CD14-positive monocyte (primary cell): ENCODE measurements around the gene SRGAP1. TPM values are rescaled to one million over a fixed set of nuclear protein-coding genes. Genes with fewer than 3 reads are reported as not detected.

Experiments used
- DNase-seq, 3 donors: peaks; one replicate each; pipeline ENCODE4 v3.0.0-alpha.2; 2011 to 2022
- H2AFZ ChIP-seq: 2 replicates; pipeline ENCODE4 v1.6.0; 2012; ENCODE audit warnings: mild to moderate bottlenecking, low read depth, low read length, inconsistent platforms; ENCODE audit not compliant: insufficient read depth, poor library complexity, severe bottlenecking
- H3K27ac ChIP-seq, 2 donors: 1 replicate in 1 of 2; 2 replicates in 1 of 2; pipeline ENCODE4 v1.5.1; 2012 to 2013; ENCODE audit warnings: low read length in 2 of 2, control low read depth in 1 of 2, inconsistent platforms in 1 of 2, low read depth in 1 of 2, mild to moderate bottlenecking in 1 of 2
- H3K27me3 ChIP-seq, 2 donors: one replicate each; pipeline versions ENCODE4 v1.6.0 to v1.6.1; 2011 to 2013; ENCODE audit warnings: low read length in 2 of 2; ENCODE audit not compliant: control insufficient read depth in 2 of 2, insufficient read depth in 2 of 2
- H3K36me3 ChIP-seq, 2 donors: replicated peaks in 1 of 2; 1 replicate in 1 of 2; 2 replicates in 1 of 2; pipeline versions ENCODE4 v1.5.1 to v1.6.1; 2012 to 2013; ENCODE audit warnings: low read length in 2 of 2, control low read depth in 1 of 2, inconsistent platforms in 1 of 2, mild to moderate bottlenecking in 1 of 2; ENCODE audit not compliant: insufficient read depth in 2 of 2, control insufficient read depth in 1 of 2
- H3K4me1 ChIP-seq, 2 donors: 1 replicate in 1 of 2; 2 replicates in 1 of 2; pipeline versions ENCODE4 v1.5.1 to v1.6.1; 2012 to 2013; ENCODE audit warnings: low read length in 2 of 2, control low read depth in 1 of 2, inconsistent platforms in 1 of 2, mild to moderate bottlenecking in 1 of 2, moderate library complexity in 1 of 2; ENCODE audit not compliant: insufficient read depth in 2 of 2, control insufficient read depth in 1 of 2
- H3K4me2 ChIP-seq: replicated peaks from 2 replicates; pipeline ENCODE3; 2012; ENCODE audit warnings: low read length, moderate library complexity, mild to moderate bottlenecking; ENCODE audit not compliant: poor library complexity, severe bottlenecking; ENCODE audit errors: extremely low read depth
- H3K4me3 ChIP-seq, 3 experiments: fragments of 200-600 bp in 1 of 3; sonication (generic) in 1 of 3; replicated peaks in 1 of 3; 1 replicate in 2 of 3; 2 replicates in 1 of 3; pipeline ENCODE4 v1.5.1; 2011 to 2013; ENCODE audit warnings: low read length in 3 of 3, mild to moderate bottlenecking in 3 of 3, control low read depth in 2 of 3, low read depth in 2 of 3, inconsistent platforms in 1 of 3, moderate library complexity in 1 of 3
- H3K79me2 ChIP-seq: 2 replicates; pipeline ENCODE4 v1.6.0; 2012; ENCODE audit warnings: mild to moderate bottlenecking, control low read depth, inconsistent platforms, low read length, moderate library complexity; ENCODE audit not compliant: insufficient read depth
- H3K9ac ChIP-seq: 2 replicates; pipeline ENCODE4 v1.6.0; 2017; ENCODE audit warnings: low read length, mild to moderate bottlenecking; ENCODE audit not compliant: insufficient read depth, poor library complexity, severe bottlenecking
- H3K9me3 ChIP-seq, 2 donors: replicated peaks in 1 of 2; 1 replicate in 1 of 2; 2 replicates in 1 of 2; pipeline versions ENCODE4 v1.5.1 to v1.6.1; 2012 to 2013; ENCODE audit warnings: low read length in 2 of 2, control low read depth in 1 of 2; ENCODE audit not compliant: control insufficient read depth in 1 of 2, insufficient read depth in 1 of 2
- H4K20me1 ChIP-seq: 2 replicates; pipeline ENCODE4 v1.6.0; 2012; ENCODE audit warnings: mild to moderate bottlenecking, low read length, control low read depth, moderate library complexity; ENCODE audit not compliant: insufficient read depth
- H3K27ac Mint-ChIP-seq, 7 donors: one replicate each; pipeline ENCODE4 v1.8.0; 2020; ENCODE audit warnings: mild to moderate bottlenecking in 7 of 7, mixed read lengths in 7 of 7, moderate library complexity in 6 of 7, inconsistent platforms in 2 of 7
- H3K27me3 Mint-ChIP-seq, 3 donors: one replicate each; pipeline ENCODE4 v1.8.0; 2021 to 2022; ENCODE audit warnings: low read depth in 3 of 3, mild to moderate bottlenecking in 3 of 3, mixed read lengths in 3 of 3, moderate library complexity in 3 of 3, inconsistent platforms in 1 of 3
- H3K36me3 Mint-ChIP-seq, 2 donors: one replicate each; pipeline ENCODE4 v1.8.0; 2020; ENCODE audit warnings: mixed read lengths in 2 of 2, inconsistent platforms in 1 of 2, mild to moderate bottlenecking in 1 of 2
- H3K4me1 Mint-ChIP-seq: one replicate; pipeline ENCODE4 v1.8.0; 2020; ENCODE audit warnings: mild to moderate bottlenecking, mixed read lengths
- H3K4me3 Mint-ChIP-seq, 2 donors: one replicate each; pipeline ENCODE4 v1.8.0; 2020; ENCODE audit warnings: mild to moderate bottlenecking in 2 of 2, mixed read lengths in 2 of 2, moderate library complexity in 1 of 2
- H3K9me3 Mint-ChIP-seq, 7 donors: one replicate each; pipeline ENCODE4 v1.8.0; 2020 to 2022; ENCODE audit warnings: mixed read lengths in 7 of 7, mild to moderate bottlenecking in 6 of 7, moderate library complexity in 6 of 7, inconsistent platforms in 2 of 7
- CTCF ChIP-seq: fragments of 200-600 bp; IDR thresholded peaks from one replicate; pipeline ENCODE4 v1.8.0; 2022; ENCODE audit warnings: antibody characterized with exemption, mild to moderate bottlenecking
- WGBS: methylation state at CpG from one replicate; pipeline ENCODE4 v1.1.5; 2013; ENCODE audit warnings: missing lambda C conversion rate; ENCODE audit not compliant: insufficient coverage; 5-methylcytosine and 5-hydroxymethylcytosine counted together
- intact Hi-C, 2 donors: fragments of 100-400 bp; cut with micrococcal nuclease; formaldehyde crosslinking; loops; one replicate each; pipeline versions ENCODE4 v1.15.0 to v1.15.1; 2023
- polyA plus RNA-seq, 3 donors: library from polyadenylated mRNA; depleted of rRNA in 1 of 3; unstranded in 2 of 3; stranded (reverse) in 1 of 3; fragments of 300-500 nt in 2 of 3; fragments of >200 nt in 1 of 3; fragmentation: Illumina TruSeq in 2 of 3; gene quantifications; 1 replicate in 2 of 3; 2 replicates in 1 of 3; pipeline ENCODE4 v1.2.3, GENCODE V29; 2012 to 2021

The SRGAP1 gene
- polyA plus RNA-seq, 3 donors, result 0.05 to 0.52 (median 0.07) TPM

- Mint-ChIP-seq H3K4me3 (no peak overlapping the region), H3K9me3 (peaks cover 0 to 2% (median 0%) of the 10 kb centered on the region in 7 donors), H3K36me3 (no peaks in the 10 kb centered on the region), H3K27me3 (peaks cover 0 to 1% (median 0%) of the 10 kb centered on the region in 3 donors), H3K4me1 (no peaks in the 10 kb centered on the region), H3K27ac (no peak overlapping the region)
- Histone ChIP-seq H3K27me3 (no peaks in the 10 kb centered on the region), H3K4me1 (no peaks in the 10 kb centered on the region), H3K4me2 (no peak overlapping the region), H2AFZ (no peak overlapping the region), H3K9ac (no peak overlapping the region), H3K9me3 (no peaks in the 10 kb centered on the region), H3K4me3 (no peak overlapping the region), H3K36me3 (no peaks in the 10 kb centered on the region), H4K20me1 (no peaks in the 10 kb centered on the region), H3K79me2 (no peaks in the 10 kb centered on the region), H3K27ac (no peak overlapping the region)
- WGBS, result 96% methylated on average over 3 of the region's 6 CpGs
- no peak for DNase-seq
- intact Hi-C loops, result no loop called here
- no peak for TF ChIP-seq CTCF
These were observed 17.9 kb downstream of the SRGAP1 start for GRCh38 chr12:63862187-63862968.

GRCh38 chr12:63862969-63863230 lies 18.4 kb downstream of the SRGAP1 start:
- Histone ChIP-seq H3K4me1 (no peaks in the 10 kb centered on the region), H3K36me3 (no peaks in the 10 kb centered on the region), H3K79me2 (no peaks in the 10 kb centered on the region), H4K20me1 (no peaks in the 10 kb centered on the region), H3K4me2 (no peak overlapping the region), H2AFZ (no peak overlapping the region), H3K27ac (no peak overlapping the region), H3K9ac (no peak overlapping the region), H3K9me3 (no peaks in the 10 kb centered on the region), H3K4me3 (no peak overlapping the region), H3K27me3 (no peaks in the 10 kb centered on the region)
- no CpG with 5 or more reads among the region's 2 CpGs for WGBS
- peaks cover 0 to 2% (median 0%) of the 10 kb centered on the region in 7 donors for H3K9me3 Mint-ChIP-seq
- H3K27ac Mint-ChIP-seq, result no peak overlapping the region
- DNase-seq, result no peak
- H3K4me3 Mint-ChIP-seq, result no peak overlapping the region
- intact Hi-C loops, result no loop called here
- no peaks in the 10 kb centered on the region for H3K36me3 Mint-ChIP-seq
- H3K27me3 Mint-ChIP-seq, result peaks cover 0 to 1% (median 0%) of the 10 kb centered on the region in 3 donors
- no peaks in the 10 kb centered on the region for H3K4me1 Mint-ChIP-seq
- TF ChIP-seq CTCF, result no peak
